Measurements from ENCODE around the gene MLH3. TPM values are rescaled to one million over a fixed set of nuclear protein-coding genes. Genes with fewer than 3 reads are reported as not detected.

Gene MLH3
- total and polyA plus RNA-seq, 2 of the 13 experiments (the other 11 are each of a cell fraction or from before 2014, with no cell fraction given), result 14.4 to 24.8 TPM

- TF ChIP-seq ZBTB42 (CRISPR knock-in tag; IDR thresholded peaks at IDR 0.05), result 0 out of 2 replicates have a peak, but pooled peaks have one; percentile 72
- TF ChIP-seq ZFP91 (CRISPR knock-in tag; IDR thresholded peaks at IDR 0.05; ENCODE audit: borderline replicate concordance), result peak; percentile 60; the same call in 1 of the 2 replicates
- peak; percentile 58; the same call in 1 of the 2 replicates for TF ChIP-seq PRDM15 (CRISPR knock-in tag; IDR thresholded peaks at IDR 0.05)
- TF ChIP-seq SIX4 (CRISPR knock-in tag; IDR thresholded peaks at IDR 0.05), result no peak
- TF ChIP-seq ZFX (CRISPR knock-in tag; IDR thresholded peaks at IDR 0.05; ENCODE audit: low read depth), result peak; percentile 94
- TF ChIP-seq ZNF572 (CRISPR knock-in tag; IDR thresholded peaks at IDR 0.05), result no peak
- peak; percentile 59; the same call in 1 of the 2 replicates for TF ChIP-seq RXRA (CRISPR knock-in tag; IDR thresholded peaks at IDR 0.05)
- TF ChIP-seq TBL1XR1 (IDR thresholded peaks at IDR 0.05; ENCODE audit: borderline replicate concordance, low read length, partially characterized antibody), result no peak
- TF ChIP-seq SSRP1 (CRISPR knock-in tag; IDR thresholded peaks at IDR 0.05), result no peak
- TF ChIP-seq NFAT5 (CRISPR knock-in tag; IDR thresholded peaks at IDR 0.05), result peak; percentile 89
- TF ChIP-seq HBP1 (CRISPR knock-in tag; IDR thresholded peaks at IDR 0.05; ENCODE audit: low read depth), result no peak
- peak; percentile 88 for TF ChIP-seq PHF8 (CRISPR knock-in tag; IDR thresholded peaks at IDR 0.05)
- TF ChIP-seq ZBTB43 (CRISPR knock-in tag; conservative IDR thresholded peaks at IDR 0.05), result peak; percentile 84
- no peak for TF ChIP-seq PRPF4 (IDR thresholded peaks at IDR 0.05; ENCODE audit: low read depth, low read length, poor library complexity, severe bottlenecking)
- no peak for TF ChIP-seq FOSL2 (CRISPR knock-in tag; IDR thresholded peaks at IDR 0.05)
These were observed at the start of gene MLH3 (continued) for GRCh38 chr14:75050852-75051555.

Data from HepG2 (cell line).